Measurements from ENCODE around the gene ARID3A.

The ARID3A gene

DNA sequence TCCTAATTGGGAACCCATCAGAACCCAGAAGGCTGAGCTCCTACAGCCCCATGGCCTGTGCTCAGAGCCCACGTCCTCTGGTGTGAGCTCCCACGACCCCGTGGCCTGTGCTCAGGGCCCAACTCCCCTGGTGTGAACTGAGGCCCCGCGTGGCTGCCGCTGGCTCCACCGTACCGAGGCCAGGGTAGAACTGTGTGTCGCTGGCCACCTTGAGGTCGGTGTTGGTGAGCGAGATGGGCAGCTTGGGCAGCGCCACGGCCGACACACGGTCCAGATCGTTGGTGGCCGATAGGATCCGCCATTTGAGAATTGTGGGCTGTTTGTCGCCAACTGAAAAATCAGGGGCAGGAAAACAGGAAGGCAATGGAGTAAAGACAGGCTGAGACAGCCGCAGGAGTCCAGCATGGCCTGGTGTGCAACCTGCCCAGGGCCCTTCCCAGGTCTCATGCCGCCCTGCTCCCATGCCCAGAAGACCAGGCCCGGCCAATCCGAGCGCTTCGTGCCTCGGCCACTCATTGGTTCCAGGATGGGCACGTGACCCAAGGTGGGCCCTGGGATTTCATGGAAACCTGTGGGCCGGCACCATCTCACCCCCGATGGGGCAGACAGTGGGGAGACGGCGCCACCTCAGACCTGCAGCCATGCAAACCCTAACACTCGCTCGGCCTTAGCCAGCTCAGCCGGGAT lies 44.3 kb upstream of the ARID3A start:
- in situ Hi-C loops (cut with HindIII; ENCODE audit: low sequenced_read_pairs): no loop called here
- TF ChIP-seq, protein P1, sequence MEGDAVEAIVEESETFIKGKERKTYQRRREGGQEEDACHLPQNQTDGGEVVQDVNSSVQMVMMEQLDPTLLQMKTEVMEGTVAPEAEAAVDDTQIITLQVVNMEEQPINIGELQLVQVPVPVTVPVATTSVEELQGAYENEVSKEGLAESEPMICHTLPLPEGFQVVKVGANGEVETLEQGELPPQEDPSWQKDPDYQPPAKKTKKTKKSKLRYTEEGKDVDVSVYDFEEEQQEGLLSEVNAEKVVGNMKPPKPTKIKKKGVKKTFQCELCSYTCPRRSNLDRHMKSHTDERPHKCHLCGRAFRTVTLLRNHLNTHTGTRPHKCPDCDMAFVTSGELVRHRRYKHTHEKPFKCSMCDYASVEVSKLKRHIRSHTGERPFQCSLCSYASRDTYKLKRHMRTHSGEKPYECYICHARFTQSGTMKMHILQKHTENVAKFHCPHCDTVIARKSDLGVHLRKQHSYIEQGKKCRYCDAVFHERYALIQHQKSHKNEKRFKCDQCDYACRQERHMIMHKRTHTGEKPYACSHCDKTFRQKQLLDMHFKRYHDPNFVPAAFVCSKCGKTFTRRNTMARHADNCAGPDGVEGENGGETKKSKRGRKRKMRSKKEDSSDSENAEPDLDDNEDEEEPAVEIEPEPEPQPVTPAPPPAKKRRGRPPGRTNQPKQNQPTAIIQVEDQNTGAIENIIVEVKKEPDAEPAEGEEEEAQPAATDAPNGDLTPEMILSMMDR (IDR thresholded peaks at IDR 0.05; ENCODE audit: low read depth, low read length, missing control alignments): no peak
- no peak for DNase-seq (ENCODE audit: low read depth)
- H3K4me3 ChIP-seq (ENCODE audit: low read depth, low read length): no peak overlapping the region

DNA sequence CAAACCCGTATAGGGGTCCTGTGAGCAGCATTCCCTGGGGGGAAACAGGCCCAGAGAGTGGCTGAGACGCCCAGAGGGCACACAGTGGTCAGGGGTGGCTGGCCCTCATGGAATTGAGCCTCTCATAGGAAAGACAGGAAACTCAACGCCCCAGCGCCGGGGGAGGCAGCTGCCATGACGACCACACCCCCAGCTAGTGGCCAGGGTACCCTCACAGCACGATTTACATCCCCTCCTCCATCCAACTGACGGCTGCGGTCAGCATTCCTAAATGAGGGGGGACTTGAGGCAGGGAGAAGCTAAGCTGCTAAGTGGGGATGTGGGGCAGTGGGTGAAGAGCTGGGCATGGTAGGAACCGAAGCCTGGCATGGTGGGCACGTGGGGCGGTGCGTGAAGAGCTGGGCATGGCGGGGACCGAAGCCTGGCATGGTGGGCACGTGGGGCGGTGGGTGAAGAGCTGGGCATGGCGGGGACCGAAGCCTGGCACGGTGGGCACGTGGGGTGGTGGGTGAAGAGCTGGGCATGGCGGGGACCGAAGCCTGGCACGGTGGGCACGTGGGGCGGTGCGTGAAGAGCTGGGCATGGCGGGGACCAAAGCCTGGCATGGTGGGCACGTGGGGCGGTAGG lies 42.9 kb upstream of the ARID3A start:
- in situ Hi-C loops (cut with HindIII; ENCODE audit: low sequenced_read_pairs): no loop called here
- TF ChIP-seq, protein P1 (IDR thresholded peaks at IDR 0.05; ENCODE audit: low read depth, low read length, missing control alignments): no peak
- H3K4me3 ChIP-seq (ENCODE audit: low read depth, low read length): no peak overlapping the region
- DNase-seq (ENCODE audit: low read depth): no peak

DNA sequence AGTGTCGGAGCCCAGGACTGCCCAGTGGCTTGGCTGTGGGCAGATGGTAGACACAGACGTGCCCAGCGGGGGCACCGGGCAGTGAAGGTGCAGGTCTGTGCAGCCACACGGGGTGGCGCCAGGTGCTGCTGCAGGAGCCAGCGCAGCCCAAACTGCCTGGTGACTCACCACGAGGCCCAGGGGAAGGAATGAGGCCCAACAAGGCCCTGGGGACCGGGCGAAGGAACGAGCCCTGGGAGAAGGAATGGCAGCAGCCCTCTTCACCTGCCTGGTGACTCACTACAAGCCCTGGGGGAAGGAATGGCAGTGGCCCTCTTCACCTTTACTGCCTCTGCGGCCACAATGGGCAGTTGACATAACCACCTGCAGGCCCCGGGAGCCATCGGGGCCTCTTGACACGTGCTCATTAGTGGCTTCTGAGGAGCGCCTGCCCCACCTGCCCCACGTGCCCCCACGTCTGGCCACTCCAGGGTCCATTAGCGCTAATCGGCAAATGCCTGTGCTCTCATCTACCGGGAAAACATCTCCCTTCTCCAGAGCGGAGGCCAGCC lies 42.1 kb upstream of the ARID3A start:
- TF ChIP-seq, protein P1 (IDR thresholded peaks at IDR 0.05; ENCODE audit: low read depth, low read length, missing control alignments): no peak
- H3K4me3 ChIP-seq (ENCODE audit: low read depth, low read length): no peak overlapping the region
- in situ Hi-C loops (cut with HindIII; ENCODE audit: low sequenced_read_pairs): no loop called here
- DNase-seq (ENCODE audit: low read depth): no peak

DNA sequence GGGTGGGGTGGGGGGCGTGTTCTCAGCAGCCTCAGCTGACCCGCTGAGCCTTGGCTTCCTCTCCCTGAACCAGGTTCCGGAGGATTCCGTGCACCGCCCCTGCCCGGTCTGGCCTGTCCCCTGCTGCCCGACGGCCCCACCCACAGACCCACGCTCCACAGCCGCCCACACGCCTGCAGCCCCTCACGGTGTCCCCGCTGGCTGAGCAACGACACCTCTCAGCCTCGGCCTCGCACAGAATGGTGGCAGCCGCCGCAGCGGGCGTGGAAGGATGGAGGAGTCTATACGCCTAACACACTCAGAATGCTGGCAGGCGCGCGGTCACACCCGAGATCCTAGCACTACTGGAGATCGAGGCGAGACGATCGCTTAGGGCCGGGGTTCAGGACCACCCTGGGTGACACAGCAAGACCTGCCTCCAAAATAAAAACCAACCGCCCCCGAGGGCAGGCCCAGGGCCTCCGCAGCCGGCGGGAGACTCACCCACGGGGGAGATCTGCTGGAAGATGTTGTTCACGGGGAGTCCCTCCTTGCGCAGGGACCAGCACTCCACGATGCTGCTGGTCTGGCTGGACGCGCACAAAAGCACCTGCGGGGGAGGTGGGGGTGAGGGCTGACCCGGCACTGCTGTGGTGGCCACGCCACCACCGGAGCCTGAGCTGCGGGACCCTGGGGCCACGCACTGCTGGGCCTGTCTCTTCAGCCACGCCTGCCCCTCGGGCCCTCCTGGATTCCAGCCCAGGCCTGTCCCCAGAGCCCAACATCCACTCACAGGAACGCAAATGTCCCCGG lies 41.2 kb upstream of the ARID3A start:
- H3K4me3 ChIP-seq (ENCODE audit: low read depth, low read length): no peak overlapping the region
- TF ChIP-seq, protein P1 (IDR thresholded peaks at IDR 0.05; ENCODE audit: low read depth, low read length, missing control alignments): no peak
- DNase-seq (ENCODE audit: low read depth): no peak
- in situ Hi-C loops (cut with HindIII; ENCODE audit: low sequenced_read_pairs): no loop called here

DNA sequence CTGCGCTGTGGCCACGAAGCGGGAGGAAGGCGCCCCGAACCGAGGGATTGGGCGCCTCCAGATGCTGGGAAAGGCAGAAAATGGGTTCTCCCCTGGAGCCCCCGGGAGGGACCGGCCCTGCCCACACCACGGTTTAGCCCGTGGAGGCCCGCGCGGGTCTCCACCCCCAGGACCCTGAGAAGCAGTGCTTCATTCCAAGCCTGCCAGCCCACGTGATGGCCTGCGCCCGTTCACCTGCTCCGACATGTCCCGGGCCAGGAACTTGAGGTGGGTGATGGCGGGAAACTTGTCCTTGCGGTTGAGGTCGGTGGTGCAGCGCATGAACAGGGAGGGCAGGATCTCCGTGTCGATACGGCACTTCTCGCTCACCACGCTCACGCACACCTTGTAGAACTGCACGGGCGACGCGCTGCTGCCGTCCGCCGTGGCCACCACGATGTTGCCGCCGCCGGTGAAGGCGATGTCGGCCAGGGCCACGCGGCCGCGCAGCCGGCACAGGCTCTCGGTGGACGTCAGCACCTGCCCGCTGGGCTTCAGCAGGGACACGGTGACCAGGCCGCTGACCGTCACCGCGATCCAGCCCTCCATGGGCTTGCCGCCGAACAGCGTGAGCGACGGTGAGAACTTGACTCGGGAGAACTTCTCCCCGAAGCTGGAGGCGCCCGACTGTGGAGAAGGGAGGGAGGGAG lies 40.2 kb upstream of the ARID3A start:
- TF ChIP-seq, protein P1 (IDR thresholded peaks at IDR 0.05; ENCODE audit: low read depth, low read length, missing control alignments): no peak
- DNase-seq (ENCODE audit: low read depth): no peak
- in situ Hi-C loops (cut with HindIII; ENCODE audit: low sequenced_read_pairs): no loop called here
- no peak overlapping the region for H3K4me3 ChIP-seq (ENCODE audit: low read depth, low read length)

DNA sequence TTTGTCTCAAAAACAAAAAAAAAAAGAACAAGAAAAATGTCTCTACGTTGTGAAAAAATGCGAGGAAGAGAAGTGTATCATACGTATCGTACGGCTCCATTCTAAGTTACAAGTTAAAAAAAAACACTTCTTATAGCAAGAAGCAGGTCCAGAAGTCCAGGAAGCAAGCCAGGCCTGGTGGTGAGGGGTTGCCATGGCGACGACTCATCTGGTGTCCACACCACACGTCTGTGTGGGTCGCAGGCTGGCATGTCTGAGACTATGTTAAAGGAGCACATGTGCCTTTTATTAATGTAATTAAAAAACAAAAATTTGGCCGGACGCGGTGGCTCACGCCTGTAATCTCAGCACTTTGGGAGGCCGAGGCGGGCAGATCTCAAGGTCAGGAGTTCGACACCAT lies 38.8 kb upstream of the ARID3A start:
- TF ChIP-seq, protein P1 (IDR thresholded peaks at IDR 0.05; ENCODE audit: low read depth, low read length, missing control alignments): no peak
- no peak overlapping the region for H3K4me3 ChIP-seq (ENCODE audit: low read depth, low read length)
- in situ Hi-C loops (cut with HindIII; ENCODE audit: low sequenced_read_pairs): no loop called here
- DNase-seq (ENCODE audit: low read depth): peak; percentile 69

Data from astrocyte of the cerebellum (primary cell).